HL-60 (cell line): ENCODE data around the gene SNRPA.

Source experiments
- CTCF ChIP-seq: IDR thresholded peaks from one replicate; pipeline ENCODE4 v1.5.1; 2011; ENCODE audit warnings: low read length, control low read depth, inconsistent platforms; ENCODE audit not compliant: insufficient read depth
- GABPA ChIP-seq: IDR thresholded peaks from 2 replicates; pipeline ENCODE4 v1.6.1; 2012; ENCODE audit warnings: low read depth
- POLR2AphosphoS5 ChIP-seq: IDR thresholded peaks from 2 replicates; pipeline ENCODE4 v1.6.1; 2012; ENCODE audit warnings: low read depth
- REST ChIP-seq: IDR thresholded peaks from 2 replicates; pipeline ENCODE4 v1.6.1; 2012; ENCODE audit warnings: low read depth; ENCODE audit not compliant: insufficient replicate concordance

- TF ChIP-seq REST, result no peak
- TF ChIP-seq CTCF, result no peak
- no peak for TF ChIP-seq POLR2AphosphoS5
- no peak for TF ChIP-seq GABPA
Observed at GRCh38 chr19:40754611-40755247, 3.7 kb downstream of the SNRPA start.
